ENCODE results near the gene FMR1. TPM values are rescaled to one million over a fixed set of nuclear protein-coding genes. Genes with fewer than 3 reads are reported as not detected.

FMR1 gene
- polyA plus RNA-seq (2012; ENCODE audit: insufficient read length, low read depth) = 21.3 TPM

GRCh38 chrX:147911192-147912022, at the start of gene FMR1:
Gene FMR1, plus strand, starts transcription at chrX:147911919. Its CDS starts 261 bp downstream, at chrX:147912180.
- TF ChIP-seq SIN3A (IDR thresholded peaks at IDR 0.05; ENCODE audit: borderline replicate concordance, insufficient read depth, low read length) (no peak), TAF1 (IDR thresholded peaks at IDR 0.05; ENCODE audit: borderline replicate concordance, insufficient read depth, low read length) (no peak), REST (IDR thresholded peaks at IDR 0.05; ENCODE audit: insufficient read depth in 1 of 2, low read depth in 2 of 2, low read length in 2 of 2) (no peak), FOXP2 (optimal IDR thresholded peaks at IDR 0.05; ENCODE audit: borderline replicate concordance, extremely low read depth, extremely low read length, insufficient read depth) (peak; percentile 88), POLR2AphosphoS5 (IDR thresholded peaks at IDR 0.05; ENCODE audit: low read depth, low read length) (0 out of 2 replicates have a peak, but pooled peaks have one; percentile 32)

GRCh38 chrX:147875866-147876596, 35.7 kb upstream of the FMR1 start:
- TF ChIP-seq REST (IDR thresholded peaks at IDR 0.05; ENCODE audit: insufficient read depth in 1 of 2, low read depth in 2 of 2, low read length in 2 of 2) (no peak), POLR2AphosphoS5 (IDR thresholded peaks at IDR 0.05; ENCODE audit: low read depth, low read length) (no peak), TAF1 (IDR thresholded peaks at IDR 0.05; ENCODE audit: borderline replicate concordance, insufficient read depth, low read length) (no peak), SIN3A (IDR thresholded peaks at IDR 0.05; ENCODE audit: borderline replicate concordance, insufficient read depth, low read length) (no peak), FOXP2 (optimal IDR thresholded peaks at IDR 0.05; ENCODE audit: borderline replicate concordance, extremely low read depth, extremely low read length, insufficient read depth) (no peak)

GRCh38 chrX:147876849-147877646, 34.7 kb upstream of the FMR1 start:
- TF ChIP-seq FOXP2 (optimal IDR thresholded peaks at IDR 0.05; ENCODE audit: borderline replicate concordance, extremely low read depth, extremely low read length, insufficient read depth) (no peak), POLR2AphosphoS5 (IDR thresholded peaks at IDR 0.05; ENCODE audit: low read depth, low read length) (no peak), TAF1 (IDR thresholded peaks at IDR 0.05; ENCODE audit: borderline replicate concordance, insufficient read depth, low read length) (no peak), REST (IDR thresholded peaks at IDR 0.05; ENCODE audit: insufficient read depth in 1 of 2, low read depth in 2 of 2, low read length in 2 of 2) (no peak), SIN3A (IDR thresholded peaks at IDR 0.05; ENCODE audit: borderline replicate concordance, insufficient read depth, low read length) (no peak)

- TF ChIP-seq TAF1 (IDR thresholded peaks at IDR 0.05; ENCODE audit: borderline replicate concordance, insufficient read depth, low read length) (no peak), POLR2AphosphoS5 (IDR thresholded peaks at IDR 0.05; ENCODE audit: low read depth, low read length) (no peak), REST (IDR thresholded peaks at IDR 0.05; ENCODE audit: insufficient read depth in 1 of 2, low read depth in 2 of 2, low read length in 2 of 2) (no peak), SIN3A (IDR thresholded peaks at IDR 0.05; ENCODE audit: borderline replicate concordance, insufficient read depth, low read length) (no peak), FOXP2 (optimal IDR thresholded peaks at IDR 0.05; ENCODE audit: borderline replicate concordance, extremely low read depth, extremely low read length, insufficient read depth) (no peak)
These were observed 34.0 kb upstream of the FMR1 start for GRCh38 chrX:147877726-147878125.

All from PFSK-1 (cell line).